Measurements from ENCODE around the gene EPHX1.

DNA sequence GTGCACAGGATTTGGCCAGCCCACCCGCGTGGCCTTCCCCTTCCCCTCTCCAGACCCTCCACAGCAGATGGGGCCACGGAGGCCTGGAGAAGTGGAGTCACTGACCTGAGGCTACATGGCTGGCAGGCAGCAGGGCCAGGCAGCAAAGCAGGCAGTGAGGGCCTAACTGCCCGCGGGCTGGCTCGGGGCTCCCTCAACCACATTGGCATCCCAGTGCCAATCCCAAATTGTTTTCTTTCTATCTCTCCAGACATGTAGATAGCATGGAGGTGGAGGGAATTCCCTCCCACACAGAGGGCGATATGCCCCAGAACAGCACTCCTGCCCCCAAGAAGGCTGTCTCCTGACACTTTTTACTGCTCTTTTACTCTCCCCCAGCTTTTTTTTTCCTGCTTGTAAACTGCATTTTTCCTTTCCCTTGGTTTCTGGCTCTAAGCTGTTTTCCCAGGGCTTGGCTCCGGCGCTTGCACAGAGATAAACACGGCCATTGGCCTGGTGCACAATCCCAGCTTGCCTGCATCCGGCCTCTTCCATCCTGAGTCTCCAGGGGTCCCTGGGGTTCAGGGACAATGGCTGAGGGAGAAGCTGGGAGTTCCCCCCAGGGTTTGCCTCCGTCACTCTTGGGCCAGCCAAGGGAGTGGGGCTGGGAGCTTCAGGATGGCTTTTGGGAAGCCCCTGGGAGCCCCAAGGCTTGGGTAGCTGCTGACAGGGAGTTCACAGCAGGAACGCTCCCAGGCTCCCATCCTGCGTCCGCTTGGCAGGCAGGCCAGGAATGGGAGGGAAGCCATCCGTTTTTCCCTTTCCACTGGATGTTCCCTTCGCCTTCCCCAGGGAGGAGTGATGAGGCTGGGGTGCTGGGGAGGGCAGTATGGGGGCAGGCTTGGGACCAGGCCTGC lies 7.0 kb downstream of the EPHX1 start:
- TF ChIP-seq CTCF (conservative IDR thresholded peaks at IDR 0.05; ENCODE audit: low read length) (no peak), EZH2phosphoT487 (IDR thresholded peaks at IDR 0.05; ENCODE audit: borderline replicate concordance) (no peak)
